Naive thymus-derived CD4-positive, alpha-beta T cell (primary cell): Measurements from ENCODE around the gene PFKFB1. TPM values are rescaled to one million over a fixed set of nuclear protein-coding genes. Genes with fewer than 3 reads are reported as not detected.
"Not testable (repeated sequence)": the region's sequence is repeated elsewhere in the genome, so short reads cannot be mapped to it uniquely, and the experiment has no call there.

ENCODE experiments used
- ATAC-seq: fragments of 150-1000 bp; cut with Tn5 transposase; 2 replicates; pipeline ENCODE4 v1.10.0; 2021; ENCODE audit warnings: mild to moderate bottlenecking, moderate library complexity
- CTCF ChIA-PET: fragments of 350-600 bp; sonication (Branson Sonifier 250); formaldehyde crosslinking; loops from one replicate; lab custom pipeline; 2021; ENCODE audit warnings: antibody characterized with exemption; lab: Charles Lee
- POLR2A ChIA-PET: fragments of 350-600 bp; sonication (Branson Sonifier 250); formaldehyde crosslinking; loops from one replicate; lab custom pipeline; 2021; ENCODE audit warnings: antibody characterized with exemption, inconsistent platforms; lab: Charles Lee
- DNase-seq, 9 donors: peaks; one replicate each; pipeline versions ENCODE4 v3.0.0 to v3.0.0-alpha.2; 2020 to 2022; ENCODE audit warnings: mixed read lengths in 1 of 9
- H3K27ac ChIP-seq: one replicate; pipeline ENCODE4 v1.7.0; 2013; ENCODE audit warnings: mild to moderate bottlenecking, low read depth, low read length, moderate library complexity
- H3K27me3 ChIP-seq, 2 donors: one replicate each; pipeline ENCODE4 v1.7.0; 2013; ENCODE audit warnings: low read length in 2 of 2, mild to moderate bottlenecking in 2 of 2, moderate library complexity in 2 of 2; ENCODE audit not compliant: control insufficient read depth in 2 of 2, insufficient read depth in 2 of 2
- H3K36me3 ChIP-seq, 3 experiments: 1 replicate in 2 of 3; 2 replicates in 1 of 3; pipeline ENCODE4 v1.7.0; 2013; ENCODE audit warnings: low read length in 3 of 3, mild to moderate bottlenecking in 3 of 3, moderate library complexity in 1 of 3; ENCODE audit not compliant: insufficient read depth in 3 of 3, control insufficient read depth in 2 of 3
- H3K4me1 ChIP-seq, 2 donors: one replicate each; pipeline ENCODE4 v1.7.0; 2013; ENCODE audit warnings: low read length in 2 of 2, mild to moderate bottlenecking in 2 of 2, moderate library complexity in 1 of 2; ENCODE audit not compliant: control insufficient read depth in 2 of 2, insufficient read depth in 2 of 2
- H3K4me3 ChIP-seq: 2 replicates; pipeline ENCODE4 v1.7.0; 2013; ENCODE audit warnings: mild to moderate bottlenecking, low read length
- H3K9me3 ChIP-seq, 3 experiments: 1 replicate in 2 of 3; 2 replicates in 1 of 3; pipeline ENCODE4 v1.7.0; 2013; ENCODE audit warnings: low read length in 3 of 3; ENCODE audit not compliant: control insufficient read depth in 2 of 3
- H3K27ac Mint-ChIP-seq, 9 donors: one replicate each; pipeline ENCODE4 v1.8.0; 2020 to 2022; ENCODE audit warnings: mixed read lengths in 9 of 9, mild to moderate bottlenecking in 8 of 9, moderate library complexity in 5 of 9, inconsistent platforms in 2 of 9
- H3K27me3 Mint-ChIP-seq, 5 donors: one replicate each; pipeline ENCODE4 v1.8.0; 2021 to 2022; ENCODE audit warnings: mixed read lengths in 5 of 5, mild to moderate bottlenecking in 1 of 5
- H3K36me3 Mint-ChIP-seq, 5 donors: one replicate each; pipeline ENCODE4 v1.8.0; 2020 to 2022; ENCODE audit warnings: mixed read lengths in 5 of 5, mild to moderate bottlenecking in 3 of 5, inconsistent platforms in 1 of 5
- H3K4me1 Mint-ChIP-seq, 7 donors: one replicate each; pipeline ENCODE4 v1.8.0; 2020 to 2022; ENCODE audit warnings: mixed read lengths in 7 of 7, mild to moderate bottlenecking in 3 of 7, inconsistent platforms in 1 of 7
- H3K4me3 Mint-ChIP-seq, 10 donors: one replicate each; pipeline ENCODE4 v1.8.0; 2020 to 2022; ENCODE audit warnings: mild to moderate bottlenecking in 10 of 10, mixed read lengths in 10 of 10, moderate library complexity in 6 of 10, inconsistent platforms in 2 of 10
- H3K9me3 Mint-ChIP-seq, 11 donors: one replicate each; pipeline ENCODE4 v1.8.0; 2020 to 2022; ENCODE audit warnings: mixed read lengths in 11 of 11, mild to moderate bottlenecking in 4 of 11, inconsistent platforms in 1 of 11, moderate library complexity in 1 of 11
- intact Hi-C, 2 donors: fragments of 100-400 bp; cut with micrococcal nuclease; formaldehyde crosslinking; loops; one replicate each; pipeline ENCODE4 v1.15.1; 2023
- polyA plus RNA-seq, 2 donors: library from polyadenylated mRNA; unstranded; fragments of 300-500 nt; fragmentation: Illumina TruSeq; gene quantifications; one replicate each; pipeline ENCODE4 v1.2.3, GENCODE V29; 2021
- total RNA-seq, 6 experiments: library from RNA in 5 of 6; stranded (reverse) in 5 of 6; gene quantifications; 1 replicate in 5 of 6; 2 replicates in 1 of 6; pipeline ENCODE4 v1.2.3 and lab custom pipeline; 2021 to 2026

PFKFB1 gene
- total and polyA plus RNA-seq, 7 experiments from 2014 or later, result 0.26 to 1.00 (median 0.64) TPM; not detected in 1

- no peaks in the 10 kb centered on the region for H3K27me3 Mint-ChIP-seq
- H3K4me3 Mint-ChIP-seq, result peak within 1 kb of the TSS; percentile 90 to 97 (median 94)
- peaks cover 0 to 2% (median 0%) of the 10 kb centered on the region in 11 donors for H3K9me3 Mint-ChIP-seq
- H3K27ac ChIP-seq, result peak within 1 kb of the TSS; percentile 90
- peaks cover 0 to 17% (median 4%) of the 10 kb centered on the region in 5 donors for H3K36me3 Mint-ChIP-seq
- no peaks in the 10 kb centered on the region for H3K9me3 ChIP-seq
- H3K4me1 Mint-ChIP-seq, result peaks cover 8 to 35% (median 26%) of the 10 kb centered on the region in 7 donors
- peaks cover 0 to 22% (median 0%) of the 10 kb centered on the region in 3 experiments for H3K36me3 ChIP-seq
- H3K4me1 ChIP-seq, result peaks cover 9 to 17% of the 10 kb centered on the region in 2 donors
- intact Hi-C loops, result loop anchor here (1.0 to 5.0 kb wide), 15 partner anchors 35 to 957 kb away; partner anchors contain the start of genes FAM120C (in 2 of the 2), GNL3L (in 2 of the 2), RRAGB (in 1 of the 2) and TRO (in 1 of the 2)
- peak within 1 kb of the TSS; percentile 94 to 99 (median 96) for H3K27ac Mint-ChIP-seq
- CTCF ChIA-PET, result interaction anchor here (1.2 to 2.0 kb wide), 2 partner anchors 108 to 161 kb away, joined by 4 to 10 read pairs; no protein-coding TSS in a partner anchor
- peak within 1 kb of the TSS; percentile 95 for H3K4me3 ChIP-seq
- H3K27me3 ChIP-seq, result no peaks in the 10 kb centered on the region
- peak; percentile 97 for ATAC-seq
- POLR2A ChIA-PET, result interaction anchor here (0.8 to 1.8 kb wide), 14 partner anchors 10 to 1918 kb away, joined by 3 to 8 read pairs (median 4); partner anchors contain the start of gene TSR2
- peak; percentile 66 to 89 (median 85) for DNase-seq
Measured at GRCh38 chrX:54999717-55000598, 6.0 kb upstream of the PFKFB1 start, which contains the start of gene APEX2. Gene APEX2, plus strand, starts transcription at chrX:55000363. Its CDS starts 60 bp downstream, at chrX:55000423.

- intact Hi-C loops, result loop anchor here in 1 of 2 donors (5.0 kb wide), 1 partner anchor 73 kb away; the partner anchor contains the start of gene TRO
- H3K9me3 ChIP-seq, result no peaks in the 10 kb centered on the region
- peaks cover 1 to 7% of the 10 kb centered on the region in 2 donors for H3K4me1 ChIP-seq
- ATAC-seq, result no peak
- H3K9me3 Mint-ChIP-seq, result peaks cover 0 to 2% (median 0%) of the 10 kb centered on the region in 11 donors
- CTCF ChIA-PET, result no interaction called here
- DNase-seq, result no peak
- no peaks in the 10 kb centered on the region for H3K27me3 Mint-ChIP-seq
- H3K36me3 Mint-ChIP-seq, result peaks cover 0 to 2% (median 0%) of the 10 kb centered on the region in 5 donors
- H3K4me3 Mint-ChIP-seq, result no peak overlapping the region
- H3K27ac ChIP-seq, result no peak overlapping the region
- no peaks in the 10 kb centered on the region for H3K27me3 ChIP-seq
- H3K4me3 ChIP-seq, result no peak overlapping the region
- peaks cover 0 to 15% (median 5%) of the 10 kb centered on the region in 7 donors for H3K4me1 Mint-ChIP-seq
- no peak overlapping the region for H3K27ac Mint-ChIP-seq
- POLR2A ChIA-PET, result interaction anchor here (1.3 kb wide), 1 partner anchor 14 kb away, joined by 3 read pairs; no protein-coding TSS in a partner anchor
- no peaks in the 10 kb centered on the region for H3K36me3 ChIP-seq
Measured at GRCh38 chrX:54995621-54996020, 1.6 kb upstream of the PFKFB1 start.

GRCh38 chrX:54994668-54995351 is 822 bp upstream of the PFKFB1 start:
- Histone ChIP-seq H3K36me3 (no peaks in the 10 kb centered on the region), H3K4me1 (peaks cover 0 to 5% of the 10 kb centered on the region in 2 donors), H3K27ac (no peak overlapping the region), H3K27me3 (no peaks in the 10 kb centered on the region), H3K9me3 (no peaks in the 10 kb centered on the region), H3K4me3 (no peak overlapping the region)
- DNase-seq (no peak), ATAC-seq (no peak)
- H3K27me3 Mint-ChIP-seq, result no peaks in the 10 kb centered on the region
- peaks cover 0 to 2% (median 0%) of the 10 kb centered on the region in 11 donors for H3K9me3 Mint-ChIP-seq
- intact Hi-C loops, result loop anchor here in 1 of 2 donors (5.0 kb wide), 1 partner anchor 73 kb away; the partner anchor contains the start of gene TRO
- H3K4me1 Mint-ChIP-seq, result peaks cover 0 to 8% (median 0%) of the 10 kb centered on the region in 7 donors
- ChIA-PET POLR2A (interaction anchor here (1.3 kb wide), 1 partner anchor 15 kb away, joined by 3 read pairs; no protein-coding TSS in a partner anchor), CTCF (no interaction called here)
- no peak overlapping the region for H3K27ac Mint-ChIP-seq
- no peak overlapping the region for H3K4me3 Mint-ChIP-seq
- H3K36me3 Mint-ChIP-seq, result no peaks in the 10 kb centered on the region

- Histone ChIP-seq H3K36me3 (no peaks in the 10 kb centered on the region), H3K27me3 (no peaks in the 10 kb centered on the region), H3K9me3 (no peaks in the 10 kb centered on the region), H3K27ac (no peak overlapping the region), H3K4me3 (no peak overlapping the region), H3K4me1 (no peaks in the 10 kb centered on the region)
- Mint-ChIP-seq H3K27me3 (no peaks in the 10 kb centered on the region), H3K4me1 (no peaks in the 10 kb centered on the region), H3K27ac (no peak overlapping the region), H3K4me3 (no peak overlapping the region), H3K36me3 (no peaks in the 10 kb centered on the region), H3K9me3 (peaks cover 0 to 2% (median 0%) of the 10 kb centered on the region in 11 donors)
- ATAC-seq, result no peak
- intact Hi-C loops, result no loop called here
- ChIA-PET CTCF (no interaction called here), POLR2A (no interaction called here)
- DNase-seq, result no peak
Measured at GRCh38 chrX:54992911-54993622, 921 bp downstream of the PFKFB1 start.

GRCh38 chrX:54991706-54992105 is 2.3 kb downstream of the PFKFB1 start:
- peaks cover 0 to 5% (median 0%) of the 10 kb centered on the region in 11 donors for H3K9me3 Mint-ChIP-seq
- intact Hi-C loops, result no loop called here
- H3K4me1 Mint-ChIP-seq, result no peaks in the 10 kb centered on the region

GRCh38 chrX:54983306-54983705 is 10.7 kb downstream of the PFKFB1 start:
- CTCF ChIA-PET, H3K9me3 ChIP-seq, DNase-seq, H3K27me3 ChIP-seq, H3K27ac ChIP-seq, H3K36me3 Mint-ChIP-seq, ATAC-seq, H3K36me3 ChIP-seq, H3K27me3 Mint-ChIP-seq, H3K4me1 ChIP-seq, H3K4me3 Mint-ChIP-seq, H3K4me3 ChIP-seq, H3K27ac Mint-ChIP-seq, intact Hi-C loops, H3K4me1 Mint-ChIP-seq, POLR2A ChIA-PET: not testable (repeated sequence)
- H3K9me3 Mint-ChIP-seq, result peaks cover 0 to 11% (median 3%) of the 10 kb centered on the region in 11 donors

More at GRCh38 chrX:54991706-54992105, 2.3 kb downstream of the PFKFB1 start:
- DNase-seq (no peak), ATAC-seq (no peak)
- peak overlapping the region in 1 of 9 donors; percentile 20 for H3K27ac Mint-ChIP-seq
- CTCF ChIA-PET, result no interaction called here
- peaks cover 0 to 3% (median 0%) of the 10 kb centered on the region in 5 donors for H3K27me3 Mint-ChIP-seq
- H3K36me3 Mint-ChIP-seq, result peaks cover 0 to 5% (median 0%) of the 10 kb centered on the region in 5 donors
- H3K4me3 ChIP-seq, result no peak overlapping the region
- POLR2A ChIA-PET, result no interaction called here
- H3K27ac ChIP-seq, result no peak overlapping the region
- no peaks in the 10 kb centered on the region for H3K4me1 ChIP-seq
- no peak overlapping the region for H3K4me3 Mint-ChIP-seq
- H3K27me3 ChIP-seq, result no peaks in the 10 kb centered on the region
- no peaks in the 10 kb centered on the region for H3K36me3 ChIP-seq
- no peaks in the 10 kb centered on the region for H3K9me3 ChIP-seq
